BLaER1 treated with 17β-estradiol and CSF1 and Interleukin-3, amounts not matched to agents 10 nM and 100 nM (cell line): ENCODE data around the gene PYROXD2.

Experiments used
- H3K27ac ChIP-seq, 11 experiments: shearing (Covaris generic); formaldehyde crosslinking; 2 replicates each; pipeline ENCODE4 v1.8.1; 2022
- H3K27me3 ChIP-seq, 11 experiments: shearing (Covaris generic); formaldehyde crosslinking; 2 replicates each; pipeline ENCODE4 v1.8.1; 2022
- H3K36me3 ChIP-seq, 11 experiments: shearing (Covaris generic); formaldehyde crosslinking; 2 replicates each; pipeline ENCODE4 v1.8.1; 2022
- H3K4me1 ChIP-seq, 10 experiments: shearing (Covaris generic); formaldehyde crosslinking; 2 replicates each; pipeline ENCODE4 v1.8.1; 2022
- H3K4me2 ChIP-seq, 11 experiments: shearing (Covaris generic); formaldehyde crosslinking; 2 replicates each; pipeline ENCODE4 v1.8.1; 2022
- H3K4me3 ChIP-seq, 10 experiments: shearing (Covaris generic); formaldehyde crosslinking; 2 replicates each; pipeline ENCODE4 v1.8.1; 2022
- H3K9ac ChIP-seq, 11 experiments: shearing (Covaris generic); formaldehyde crosslinking; 2 replicates each; pipeline ENCODE4 v1.8.1; 2022
- H3K9me3 ChIP-seq, 11 experiments: shearing (Covaris generic); formaldehyde crosslinking; replicated peaks in 1 of 11; 2 replicates each; pipeline ENCODE4 v1.8.1; 2022
- H4K20me1 ChIP-seq, 11 experiments: shearing (Covaris generic); formaldehyde crosslinking; 2 replicates each; pipeline ENCODE4 v1.8.1; 2022
- Cebpa-rat ChIP-seq, 11 experiments: shearing (Covaris generic); IDR thresholded peaks; 2 replicates each; pipeline ENCODE4 v1.8.1; 2022

PYROXD2 gene

DNA sequence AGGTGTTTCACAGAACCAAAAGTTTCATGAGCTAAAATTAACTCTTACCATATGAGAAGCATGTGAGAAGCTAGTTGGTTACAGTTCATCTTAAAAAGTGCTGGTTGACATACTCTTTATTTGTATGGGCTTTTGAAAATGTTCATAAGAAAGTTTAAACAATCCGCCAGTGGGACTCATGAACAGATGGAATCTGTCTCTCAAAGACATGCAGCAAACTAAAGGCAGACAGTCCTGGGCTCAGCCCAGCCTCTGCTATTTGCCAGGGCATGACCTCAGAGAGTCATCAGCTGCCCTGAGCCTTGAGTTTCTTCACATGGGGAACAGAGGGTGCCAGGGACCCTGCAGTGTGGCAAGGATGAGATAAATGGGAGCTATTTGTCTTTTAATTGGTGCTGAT lies 3.2 kb downstream of the PYROXD2 start:
- Histone ChIP-seq H3K4me2 (peak overlapping the region in 5 of 11 experiments; percentile 7 to 49 (median 29); a peak in 6 of 22 replicates), H3K27me3 (no peaks in the 10 kb centered on the region), H3K9ac (no peak overlapping the region), H3K36me3 (peaks cover 0 to 7% (median 5%) of the 10 kb centered on the region in 11 experiments; a peak in 13 of 22 replicates), H4K20me1 (peaks cover 0 to 16% (median 0%) of the 10 kb centered on the region in 11 experiments; a peak in 5 of 22 replicates), H3K4me1 (peaks cover 21 to 40% (median 31%) of the 10 kb centered on the region in 10 experiments), H3K9me3 (no peaks in the 10 kb centered on the region), H3K4me3 (no peak overlapping the region), H3K27ac (no peak overlapping the region)
- TF ChIP-seq Cebpa-rat (IDR thresholded peaks at IDR 0.05) = no peak

DNA sequence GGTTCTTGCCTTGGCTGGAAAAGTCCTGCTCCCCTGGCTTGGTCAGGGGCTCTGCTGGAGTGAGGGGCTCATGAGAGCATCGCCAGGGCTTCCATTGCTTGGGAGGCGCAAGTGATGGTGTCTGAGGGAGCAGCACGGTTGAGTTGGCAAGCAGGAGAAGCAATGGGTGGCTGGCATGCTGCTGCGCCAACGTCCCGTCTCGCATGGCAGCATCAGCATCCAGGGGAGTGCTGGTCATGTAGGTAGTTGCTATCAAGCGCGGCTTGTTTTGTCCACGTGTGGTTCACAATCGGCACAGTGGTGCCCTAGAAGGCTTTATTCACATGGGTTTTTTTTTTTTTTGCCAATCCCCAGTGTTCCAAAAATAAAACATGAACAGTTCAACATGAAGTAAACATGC lies 3.8 kb downstream of the PYROXD2 start:
- no peak overlapping the region for H3K27ac ChIP-seq
- no peak for TF ChIP-seq Cebpa-rat (IDR thresholded peaks at IDR 0.05)

DNA sequence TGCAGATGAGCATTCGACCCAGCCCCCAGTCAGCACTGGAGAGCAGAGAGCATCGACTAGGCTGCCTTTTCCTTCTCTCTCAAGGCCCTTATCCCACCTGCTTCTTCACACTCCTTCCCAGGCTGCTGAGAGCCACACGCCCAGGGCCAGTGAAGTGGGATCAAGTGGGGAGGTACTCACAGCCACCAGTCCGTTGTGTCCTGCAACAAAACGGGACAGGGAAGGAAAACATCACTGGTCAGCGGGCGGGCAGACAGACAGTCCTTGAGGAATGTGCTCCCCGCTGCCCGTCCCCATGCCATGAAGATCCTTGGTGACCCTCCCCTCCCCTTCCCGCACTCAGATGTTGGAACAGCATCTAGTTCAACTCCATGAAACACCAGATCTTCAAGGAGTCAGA lies 4.2 kb downstream of the PYROXD2 start:
- TF ChIP-seq Cebpa-rat (IDR thresholded peaks at IDR 0.05) = no peak
- Histone ChIP-seq H3K27ac (no peak overlapping the region), H4K20me1 (peaks cover 0 to 7% (median 0%) of the 10 kb centered on the region in 11 experiments; a peak in 4 of 22 replicates), H3K4me3 (no peak overlapping the region), H3K9me3 (no peaks in the 10 kb centered on the region), H3K9ac (no peak overlapping the region), H3K27me3 (no peaks in the 10 kb centered on the region), H3K36me3 (no peaks in the 10 kb centered on the region), H3K4me2 (peak overlapping the region in 2 of 11 experiments; percentile 39 to 49; a peak in 3 of 22 replicates), H3K4me1 (peaks cover 18 to 36% (median 29%) of the 10 kb centered on the region in 10 experiments)

More for the DNA sequence above, 3.8 kb downstream of the PYROXD2 start:
- Histone ChIP-seq H4K20me1 (peaks cover 0 to 11% (median 0%) of the 10 kb centered on the region in 11 experiments; a peak in 4 of 22 replicates), H3K4me1 (peaks cover 21 to 40% (median 31%) of the 10 kb centered on the region in 10 experiments), H3K9me3 (no peaks in the 10 kb centered on the region), H3K27me3 (no peaks in the 10 kb centered on the region), H3K9ac (no peak overlapping the region), H3K4me2 (peak overlapping the region in 4 of 11 experiments; percentile 18 to 49 (median 34); a peak in 6 of 22 replicates), H3K4me3 (no peak overlapping the region), H3K36me3 (peaks cover 0 to under 1% (median 0%) of the 10 kb centered on the region in 11 experiments; a peak in 2 of 22 replicates)

GRCh38 chr10:98410135-98410743 lies 4.7 kb downstream of the PYROXD2 start:
- no peaks in the 10 kb centered on the region for H3K9me3 ChIP-seq
- H3K4me2 ChIP-seq = no peak overlapping the region
- peaks cover 13 to 33% (median 23%) of the 10 kb centered on the region in 10 experiments for H3K4me1 ChIP-seq
- no peak for TF ChIP-seq Cebpa-rat (IDR thresholded peaks at IDR 0.05)
- H4K20me1 ChIP-seq = peaks cover 0 to 2% (median 0%) of the 10 kb centered on the region in 11 experiments; a peak in 2 of 22 replicates
- H3K9ac ChIP-seq = no peak overlapping the region
- no peaks in the 10 kb centered on the region for H3K27me3 ChIP-seq
- H3K27ac ChIP-seq = no peak overlapping the region
- H3K4me3 ChIP-seq = no peak overlapping the region
- no peaks in the 10 kb centered on the region for H3K36me3 ChIP-seq

DNA sequence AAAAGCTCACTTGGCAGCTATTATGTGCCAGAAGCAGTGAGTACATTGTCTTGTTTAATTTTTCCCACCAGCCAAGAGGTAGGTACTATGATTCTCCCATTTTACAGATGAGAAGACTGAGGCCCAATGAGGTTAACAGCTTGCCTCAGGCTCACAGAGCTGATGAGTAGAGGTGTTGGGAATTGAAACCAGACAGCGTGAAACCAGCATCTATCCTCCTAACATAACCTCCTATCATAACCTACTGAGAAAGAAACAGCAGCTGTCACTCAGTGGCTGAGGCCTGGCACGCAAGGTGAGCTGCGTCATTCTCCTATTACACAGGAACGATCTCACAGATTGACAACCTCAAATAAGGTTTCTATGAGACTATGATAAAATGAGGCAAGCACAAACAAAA lies 6.2 kb downstream of the PYROXD2 start:
- Histone ChIP-seq H3K4me3 (no peak overlapping the region), H3K9me3 (no peaks in the 10 kb centered on the region), H3K9ac (no peak overlapping the region), H3K27me3 (no peaks in the 10 kb centered on the region), H3K27ac (no peak overlapping the region), H3K36me3 (no peaks in the 10 kb centered on the region), H3K4me2 (no peak overlapping the region), H3K4me1 (peaks cover 0 to 20% (median 11%) of the 10 kb centered on the region in 10 experiments; a peak in 15 of 20 replicates), H4K20me1 (no peaks in the 10 kb centered on the region; a peak in 1 of 22 replicates)
- TF ChIP-seq Cebpa-rat (IDR thresholded peaks at IDR 0.05) = no peak

DNA sequence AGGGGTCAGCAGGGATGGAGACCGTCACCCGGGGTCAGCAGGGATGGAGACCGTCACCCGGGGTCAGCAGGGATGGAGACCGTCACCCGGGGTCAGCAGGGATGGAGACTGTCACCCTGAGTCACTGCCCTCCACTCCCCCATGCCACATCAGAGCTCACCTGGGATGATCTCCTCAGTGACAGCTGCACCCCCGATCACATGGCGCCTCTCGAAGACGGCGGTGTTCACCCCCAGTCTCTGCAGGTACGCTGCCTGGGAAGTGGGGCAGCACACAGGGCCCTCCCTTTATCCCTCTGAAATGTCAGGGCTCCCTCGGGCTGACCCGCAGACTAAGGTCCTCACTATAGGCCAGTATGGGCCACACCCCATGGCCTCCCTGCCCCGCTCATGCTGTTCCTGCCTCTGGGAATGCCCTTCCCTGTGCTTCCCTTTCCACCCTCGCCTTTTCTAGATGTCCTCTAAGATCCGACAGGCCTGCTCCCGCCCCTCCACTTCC lies 7.2 kb downstream of the PYROXD2 start:
- Histone ChIP-seq H3K9ac (no peak overlapping the region), H3K4me3 (no peak overlapping the region), H3K4me2 (no peak overlapping the region), H3K36me3 (no peaks in the 10 kb centered on the region), H4K20me1 (no peaks in the 10 kb centered on the region; a peak in 1 of 22 replicates), H3K27me3 (no peaks in the 10 kb centered on the region), H3K4me1 (peaks cover 0 to 20% (median 11%) of the 10 kb centered on the region in 10 experiments; a peak in 14 of 20 replicates), H3K27ac (no peak overlapping the region), H3K9me3 (no peaks in the 10 kb centered on the region)
- no peak for TF ChIP-seq Cebpa-rat (IDR thresholded peaks at IDR 0.05)

DNA sequence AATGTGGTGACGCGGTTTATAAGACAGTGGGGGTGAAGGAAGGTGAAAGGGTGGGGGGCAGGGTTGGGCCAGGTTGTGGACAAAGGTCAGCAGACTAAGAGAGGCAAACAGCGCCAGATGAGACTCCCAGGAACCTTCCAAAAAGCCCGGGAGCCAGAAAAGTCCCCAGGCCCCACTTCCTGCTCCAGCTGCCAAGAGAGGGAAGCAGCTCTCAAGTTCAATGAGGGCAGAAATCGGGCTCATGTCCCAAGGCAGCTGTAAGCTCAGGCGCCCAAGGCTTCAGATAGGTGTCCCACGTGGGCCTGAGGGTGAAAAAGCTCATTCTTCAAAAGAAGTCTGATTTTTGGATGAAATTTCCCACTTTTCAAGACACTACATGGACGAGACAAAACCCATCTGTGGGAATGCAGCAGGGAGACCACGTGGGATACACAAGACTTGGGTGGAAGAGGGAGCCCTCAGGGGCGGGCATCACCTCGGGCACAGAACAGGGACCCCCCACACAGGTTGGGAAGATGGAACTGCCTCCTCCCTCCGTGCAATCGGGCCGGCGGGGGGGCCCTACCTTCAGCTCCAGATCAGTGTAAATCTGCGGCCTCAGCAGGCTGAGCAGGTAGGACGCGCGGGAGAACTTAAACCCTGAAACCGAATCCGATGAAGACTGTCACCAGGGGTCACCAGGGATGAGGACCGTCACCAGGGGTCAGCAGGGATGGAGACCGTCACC lies 7.8 kb downstream of the PYROXD2 start:
- no peak for TF ChIP-seq Cebpa-rat (IDR thresholded peaks at IDR 0.05)
- Histone ChIP-seq H3K4me3 (no peak overlapping the region), H3K9ac (no peak overlapping the region), H3K9me3 (no peaks in the 10 kb centered on the region), H3K4me2 (no peak overlapping the region), H4K20me1 (no peaks in the 10 kb centered on the region; a peak in 1 of 22 replicates), H3K27ac (no peak overlapping the region), H3K36me3 (0 out of 22 replicates have a peak, but pooled peaks cover 0 to 3% (median 0%) of the 10 kb centered on the region in 11 experiments), H3K27me3 (no peaks in the 10 kb centered on the region), H3K4me1 (peaks cover 0 to 19% (median 11%) of the 10 kb centered on the region in 10 experiments; a peak in 14 of 20 replicates)

DNA sequence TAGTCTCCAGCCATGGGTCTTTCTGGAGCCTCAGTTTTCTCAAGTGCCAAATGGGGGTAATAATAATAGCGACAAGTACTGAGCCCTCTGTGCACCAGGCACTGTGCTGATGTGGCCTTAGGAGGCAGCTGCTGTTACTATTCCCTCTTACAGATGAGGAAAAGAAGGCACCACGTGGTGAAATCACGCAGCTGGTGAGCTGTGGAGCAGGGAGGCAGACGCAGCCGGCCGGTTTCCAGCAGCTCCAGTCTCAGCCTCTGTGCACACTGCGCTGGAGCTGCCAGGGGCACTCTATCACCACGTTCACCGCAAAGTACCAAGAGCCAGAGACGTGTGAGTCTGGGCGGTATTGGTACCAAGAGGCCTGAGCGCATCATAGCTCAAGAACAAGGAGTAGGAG lies 9.6 kb downstream of the PYROXD2 start:
- no peak overlapping the region for H3K9ac ChIP-seq
- TF ChIP-seq Cebpa-rat (IDR thresholded peaks at IDR 0.05) = no peak
- peaks cover 0 to 10% (median 3%) of the 10 kb centered on the region in 10 experiments; a peak in 5 of 20 replicates for H3K4me1 ChIP-seq
- no peaks in the 10 kb centered on the region for H4K20me1 ChIP-seq
- H3K36me3 ChIP-seq = 0 out of 22 replicates have a peak, but pooled peaks cover 0 to 3% (median 0%) of the 10 kb centered on the region in 11 experiments
- peak overlapping the region in 1 of 11 experiments; percentile 8; a peak in 1 of 22 replicates for H3K4me2 ChIP-seq
- H3K27me3 ChIP-seq = no peaks in the 10 kb centered on the region
- H3K9me3 ChIP-seq = no peaks in the 10 kb centered on the region
- H3K4me3 ChIP-seq = no peak overlapping the region
- H3K27ac ChIP-seq = no peak overlapping the region
